ENCODE results near the gene CNTFR.

DNA sequence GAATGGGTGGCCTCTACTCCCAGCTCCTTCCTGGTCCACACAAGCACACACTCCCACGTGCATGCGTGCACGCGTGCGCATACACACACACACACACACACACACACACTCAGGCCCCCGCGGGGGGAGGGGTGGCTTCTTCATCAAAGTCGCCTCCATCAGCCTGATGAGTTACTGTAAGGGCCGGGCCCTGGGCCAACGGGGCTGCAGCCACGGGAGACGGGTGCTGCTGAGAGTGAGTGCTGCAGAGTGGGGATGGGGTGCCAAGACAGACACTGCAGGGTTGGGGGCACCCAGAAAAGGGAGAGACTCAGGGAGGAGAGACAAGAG is 18.1 kb downstream of the CNTFR start:
- TF ChIP-seq, protein P1, sequence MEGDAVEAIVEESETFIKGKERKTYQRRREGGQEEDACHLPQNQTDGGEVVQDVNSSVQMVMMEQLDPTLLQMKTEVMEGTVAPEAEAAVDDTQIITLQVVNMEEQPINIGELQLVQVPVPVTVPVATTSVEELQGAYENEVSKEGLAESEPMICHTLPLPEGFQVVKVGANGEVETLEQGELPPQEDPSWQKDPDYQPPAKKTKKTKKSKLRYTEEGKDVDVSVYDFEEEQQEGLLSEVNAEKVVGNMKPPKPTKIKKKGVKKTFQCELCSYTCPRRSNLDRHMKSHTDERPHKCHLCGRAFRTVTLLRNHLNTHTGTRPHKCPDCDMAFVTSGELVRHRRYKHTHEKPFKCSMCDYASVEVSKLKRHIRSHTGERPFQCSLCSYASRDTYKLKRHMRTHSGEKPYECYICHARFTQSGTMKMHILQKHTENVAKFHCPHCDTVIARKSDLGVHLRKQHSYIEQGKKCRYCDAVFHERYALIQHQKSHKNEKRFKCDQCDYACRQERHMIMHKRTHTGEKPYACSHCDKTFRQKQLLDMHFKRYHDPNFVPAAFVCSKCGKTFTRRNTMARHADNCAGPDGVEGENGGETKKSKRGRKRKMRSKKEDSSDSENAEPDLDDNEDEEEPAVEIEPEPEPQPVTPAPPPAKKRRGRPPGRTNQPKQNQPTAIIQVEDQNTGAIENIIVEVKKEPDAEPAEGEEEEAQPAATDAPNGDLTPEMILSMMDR (IDR thresholded peaks at IDR 0.05), result no peak
- TF ChIP-seq POLR2AphosphoS5 (IDR thresholded peaks at IDR 0.05), result no peak
- TF ChIP-seq POLR2A (IDR thresholded peaks at IDR 0.05), result no peak
